WTC11 (cell line): ENCODE measurements around the gene BCL11B. TPM values are rescaled to one million over a fixed set of nuclear protein-coding genes. Genes with fewer than 3 reads are reported as not detected.

Experiments
- ATAC-seq: fragments of 200-7000 bp; cut with Tn5 transposase; 2 replicates; pipeline ENCODE4 v1.10.0; 2021; ENCODE audit warnings: mild to moderate bottlenecking, moderate library complexity
- CTCF ChIA-PET: fragments of 300-600 bp; sonication (Branson Sonifier 250); formaldehyde crosslinking; loops from one replicate; lab custom pipeline; 2021; ENCODE audit warnings: antibody characterized with exemption; lab: Charles Lee
- POLR2A ChIA-PET: fragments of 350-600 bp; sonication (Branson Sonifier 250); formaldehyde crosslinking; loops from one replicate; lab custom pipeline; 2021; ENCODE audit warnings: antibody characterized with exemption; lab: Charles Lee
- DNase-seq: peaks from one replicate; pipeline ENCODE4 v3.0.0; 2021; ENCODE audit warnings: low spot score
- H3K27ac Mint-ChIP-seq: 2 replicates; pipeline ENCODE4 v1.8.0; 2021; ENCODE audit warnings: mixed read lengths
- H3K27me3 Mint-ChIP-seq: 2 replicates; pipeline ENCODE4 v1.8.0; 2021; ENCODE audit warnings: low read depth, mild to moderate bottlenecking, moderate library complexity, mixed read lengths
- H3K36me3 Mint-ChIP-seq: 2 replicates; pipeline ENCODE4 v1.8.0; 2021; ENCODE audit warnings: mixed read lengths
- H3K4me1 Mint-ChIP-seq: 2 replicates; pipeline ENCODE4 v1.8.0; 2022; ENCODE audit warnings: mixed read lengths
- H3K4me3 Mint-ChIP-seq: 2 replicates; pipeline ENCODE4 v1.8.0; 2021; ENCODE audit warnings: mild to moderate bottlenecking, moderate library complexity, mixed read lengths
- H3K9me3 Mint-ChIP-seq: 2 replicates; pipeline ENCODE4 v1.8.0; 2021; ENCODE audit warnings: mixed read lengths
- ATF6 ChIP-seq: sonication (generic); formaldehyde crosslinking; IDR thresholded peaks from 2 replicates; pipeline ENCODE4 v1.8.1; 2023; ENCODE audit warnings: mild to moderate bottlenecking, missing genetic modification reagents
- CBFB ChIP-seq: sonication (generic); formaldehyde crosslinking; IDR thresholded peaks from 2 replicates; pipeline ENCODE4 v1.8.1; 2022; ENCODE audit warnings: mild to moderate bottlenecking, low read depth, missing genetic modification reagents
- CREB1 ChIP-seq: sonication (generic); formaldehyde crosslinking; IDR thresholded peaks from 2 replicates; pipeline ENCODE4 v1.8.0; 2023; ENCODE audit warnings: mild to moderate bottlenecking, missing genetic modification reagents
- EMX1 ChIP-seq: fragments of 250-450 bp; sonication (Bioruptor Pico); IDR thresholded peaks from 2 replicates; pipeline ENCODE4 v1.8.0; 2021; ENCODE audit warnings: mild to moderate bottlenecking
- ESRRA ChIP-seq: sonication (generic); formaldehyde crosslinking; IDR thresholded peaks from 2 replicates; pipeline ENCODE4 v1.8.1; 2022; ENCODE audit warnings: mild to moderate bottlenecking, missing genetic modification reagents, borderline replicate concordance
- ETV6 ChIP-seq: sonication (generic); formaldehyde crosslinking; IDR thresholded peaks from 2 replicates; pipeline ENCODE4 v1.8.1; 2022; ENCODE audit warnings: mild to moderate bottlenecking, missing genetic modification reagents
- GRHL2 ChIP-seq: fragments of 250-450 bp; sonication (Bioruptor Pico); IDR thresholded peaks from 2 replicates; pipeline ENCODE4 v1.8.0; 2022; ENCODE audit warnings: mild to moderate bottlenecking, moderate library complexity; ENCODE audit not compliant: insufficient replicate concordance, severe bottlenecking
- IRF1 ChIP-seq: sonication (generic); formaldehyde crosslinking; IDR thresholded peaks from 2 replicates; pipeline ENCODE4 v1.8.0; 2023; ENCODE audit warnings: missing genetic modification reagents
- JAZF1 ChIP-seq: fragments of 250-450 bp; sonication (Bioruptor Pico); IDR thresholded peaks from 2 replicates; pipeline ENCODE4 v1.9.0; 2021; ENCODE audit warnings: moderate library complexity, mild to moderate bottlenecking, inconsistent platforms
- MLX ChIP-seq: sonication (generic); formaldehyde crosslinking; IDR thresholded peaks from 2 replicates; pipeline ENCODE4 v1.8.1; 2023; ENCODE audit warnings: mild to moderate bottlenecking, missing genetic modification reagents, moderate library complexity
- MYBL2 ChIP-seq: sonication (generic); formaldehyde crosslinking; IDR thresholded peaks from 2 replicates; pipeline ENCODE4 v1.8.1; 2023; ENCODE audit warnings: mild to moderate bottlenecking, moderate library complexity, missing genetic modification reagents
- NFATC4 ChIP-seq: fragments of 250-450 bp; sonication (Bioruptor Pico); IDR thresholded peaks from 2 replicates; pipeline ENCODE4 v1.9.0; 2021; ENCODE audit warnings: mild to moderate bottlenecking
- PRRX2 ChIP-seq: fragments of 250-450 bp; sonication (Bioruptor Pico); IDR thresholded peaks from 2 replicates; pipeline ENCODE4 v1.8.0; 2021; ENCODE audit warnings: mild to moderate bottlenecking
- SOX15 ChIP-seq: fragments of 250-450 bp; sonication (Bioruptor Pico); IDR thresholded peaks from 2 replicates; pipeline ENCODE4 v1.9.0; 2021; ENCODE audit warnings: mild to moderate bottlenecking
- TEAD4 ChIP-seq: sonication (generic); formaldehyde crosslinking; IDR thresholded peaks from 2 replicates; pipeline ENCODE4 v1.8.0; 2022; ENCODE audit warnings: mild to moderate bottlenecking, missing genetic modification reagents
- USF1 ChIP-seq: sonication (generic); formaldehyde crosslinking; IDR thresholded peaks from 2 replicates; pipeline ENCODE4 v1.8.0; 2022; ENCODE audit warnings: mild to moderate bottlenecking, missing genetic modification reagents
- ZBTB43 ChIP-seq: sonication (generic); formaldehyde crosslinking; IDR thresholded peaks from 2 replicates; pipeline ENCODE4 v1.8.1; 2023; ENCODE audit warnings: mild to moderate bottlenecking, missing genetic modification reagents
- ZMAT4 ChIP-seq: fragments of 250-450 bp; sonication (Bioruptor Pico); IDR thresholded peaks from 2 replicates; pipeline ENCODE4 v1.9.0; 2021; ENCODE audit warnings: mild to moderate bottlenecking
- ZNF281 ChIP-seq: sonication (generic); formaldehyde crosslinking; IDR thresholded peaks from 2 replicates; pipeline ENCODE4 v1.8.0; 2023; ENCODE audit warnings: mild to moderate bottlenecking, missing genetic modification reagents
- ZNF396 ChIP-seq: fragments of 250-450 bp; sonication (Bioruptor Pico); IDR thresholded peaks from 2 replicates; pipeline ENCODE4 v1.8.0; 2021; ENCODE audit warnings: mild to moderate bottlenecking, moderate library complexity, borderline replicate concordance
- ZNF416 ChIP-seq: fragments of 250-450 bp; sonication (Bioruptor Pico); IDR thresholded peaks from 2 replicates; pipeline ENCODE4 v1.9.0; 2021; ENCODE audit warnings: mild to moderate bottlenecking, inconsistent platforms
- total RNA-seq: library from RNA; stranded (reverse); gene quantifications from 3 replicates; pipeline ENCODE4 v1.2.3, GENCODE V29; 2021

Gene BCL11B
- total RNA-seq, 1 experiment from 2014 or later = 9.1 TPM

GRCh38 chr14:99199846-99200653 lies 71.9 kb downstream of the BCL11B start (continued):
- no peak for TF ChIP-seq USF1 (CRISPR knock-in tag)
- no peak for TF ChIP-seq ZBTB43 (CRISPR knock-in tag)
- no peak for TF ChIP-seq ZNF416 (CRISPR knock-in tag)
- TF ChIP-seq, all 79 proteins: peak for 0

- Mint-ChIP-seq H3K27me3 (no peaks in the 10 kb centered on the region), H3K36me3 (no peaks in the 10 kb centered on the region), H3K27ac (peak overlapping the region; percentile 80), H3K4me1 (peaks cover 36% of the 10 kb centered on the region), H3K9me3 (no peaks in the 10 kb centered on the region), H3K4me3 (no peak overlapping the region)
- no peak for TF ChIP-seq EMX1 (CRISPR knock-in tag)
- DNase-seq (no peak), ATAC-seq (no peak)
- POLR2A ChIA-PET = no interaction called here
- CTCF ChIA-PET = no interaction called here
Measured at GRCh38 chr14:99198746-99199502, 73.1 kb downstream of the BCL11B start.

GRCh38 chr14:99196310-99196650 lies 75.7 kb downstream of the BCL11B start:
- H3K9me3 Mint-ChIP-seq = no peaks in the 10 kb centered on the region
- peaks cover 40% of the 10 kb centered on the region for H3K4me1 Mint-ChIP-seq
- ChIA-PET CTCF (no interaction called here), POLR2A (no interaction called here)
- no peak overlapping the region for H3K4me3 Mint-ChIP-seq
- H3K27ac Mint-ChIP-seq = no peak overlapping the region
- ATAC-seq = no peak
- DNase-seq = no peak
- no peak for TF ChIP-seq MYBL2 (CRISPR knock-in tag)
- no peak for TF ChIP-seq ATF6 (CRISPR knock-in tag)
- no peak for TF ChIP-seq JAZF1 (CRISPR knock-in tag)
- TF ChIP-seq ESRRA (CRISPR knock-in tag) = no peak
- TF ChIP-seq CREB1 (CRISPR knock-in tag) = no peak
- TF ChIP-seq SOX15 (CRISPR knock-in tag) = no peak
- no peak for TF ChIP-seq TEAD4 (CRISPR knock-in tag)
- TF ChIP-seq ZMAT4 (CRISPR knock-in tag) = no peak
- TF ChIP-seq MLX (CRISPR knock-in tag) = no peak
- TF ChIP-seq ETV6 (CRISPR knock-in tag) = no peak
- TF ChIP-seq ZNF281 (CRISPR knock-in tag) = no peak
- TF ChIP-seq GRHL2 (CRISPR knock-in tag) = no peak
- TF ChIP-seq NFATC4 (CRISPR knock-in tag) = no peak
- TF ChIP-seq ZNF396 (CRISPR knock-in tag) = no peak
- TF ChIP-seq IRF1 (CRISPR knock-in tag) = no peak
- no peak for TF ChIP-seq PRRX2 (CRISPR knock-in tag)
- TF ChIP-seq CBFB (CRISPR knock-in tag) = no peak
- H3K36me3 Mint-ChIP-seq = no peaks in the 10 kb centered on the region
- H3K27me3 Mint-ChIP-seq = no peaks in the 10 kb centered on the region
